Keratinocyte (primary cell): ENCODE results near the gene SLC23A2. TPM values are rescaled to one million over a fixed set of nuclear protein-coding genes. Genes with fewer than 3 reads are reported as not detected.

ENCODE experiments used
- DNase-seq: peaks from one replicate; pipeline ENCODE4 v3.0.0-alpha.2; 2011; ENCODE audit warnings: low read depth, missing footprints, low spot score
- FAIRE-seq: peaks from 2 replicates; lab custom pipeline; 2011; peaks lifted over from hg19 to GRCh38; lab: Jason Lieb, UNC
- H2AFZ ChIP-seq: 2 replicates; pipeline ENCODE4 v1.6.0; 2012; ENCODE audit warnings: low read length, control low read depth, inconsistent platforms; ENCODE audit not compliant: control insufficient read depth
- H3K27ac ChIP-seq: 2 replicates; pipeline ENCODE4 v1.5.1; 2011; ENCODE audit warnings: low read length; ENCODE audit not compliant: control insufficient read depth, insufficient read depth
- H3K27me3 ChIP-seq: 3 replicates; pipeline ENCODE4 v1.6.0; 2011; ENCODE audit warnings: low read length; ENCODE audit not compliant: control insufficient read depth, insufficient read depth; ENCODE audit errors: extremely low read depth
- H3K36me3 ChIP-seq, 2 experiments: 2 replicates in 1 of 2; 3 replicates in 1 of 2; pipeline ENCODE4 v1.5.1; 2011; ENCODE audit warnings: low read length in 2 of 2, mild to moderate bottlenecking in 1 of 2; ENCODE audit not compliant: control insufficient read depth in 2 of 2, insufficient read depth in 2 of 2; ENCODE audit errors: extremely low read depth in 1 of 2
- H3K4me1 ChIP-seq: 3 replicates; pipeline ENCODE4 v1.5.1; 2011; ENCODE audit warnings: low read length; ENCODE audit not compliant: control insufficient read depth, insufficient read depth; ENCODE audit errors: extremely low read depth
- H3K4me2 ChIP-seq: 3 replicates; pipeline ENCODE4 v1.6.0; 2011; ENCODE audit warnings: low read depth, low read length; ENCODE audit not compliant: control insufficient read depth, insufficient read depth; ENCODE audit errors: extremely low read depth
- H3K4me3 ChIP-seq, 3 experiments: fragments of 200-600 bp in 1 of 3; sonication (generic) in 1 of 3; 2 replicates in 2 of 3; 3 replicates in 1 of 3; pipeline ENCODE4 v1.5.1; 2011 to 2016; ENCODE audit warnings: low read length in 3 of 3, mild to moderate bottlenecking in 3 of 3, control low read depth in 2 of 3, inconsistent platforms in 1 of 3, low read depth in 1 of 3, mixed read lengths in 1 of 3, mixed run types in 1 of 3, moderate library complexity in 1 of 3; ENCODE audit not compliant: control insufficient read depth in 2 of 3, insufficient read depth in 2 of 3; ENCODE audit errors: extremely low read depth in 1 of 3
- H3K79me2 ChIP-seq: 2 replicates; pipeline ENCODE4 v1.6.0; 2012; ENCODE audit warnings: low read length; ENCODE audit not compliant: control insufficient read depth, insufficient read depth
- H3K9ac ChIP-seq: 3 replicates; pipeline ENCODE4 v1.6.0; 2011; ENCODE audit warnings: low read length; ENCODE audit not compliant: control insufficient read depth, insufficient read depth; ENCODE audit errors: extremely low read depth
- H3K9me1 ChIP-seq: 3 replicates; pipeline ENCODE4 v1.6.0; 2011; ENCODE audit warnings: low read length; ENCODE audit not compliant: control insufficient read depth, insufficient read depth; ENCODE audit errors: extremely low read depth
- H3K9me3 ChIP-seq: 2 replicates; pipeline ENCODE4 v1.5.1; 2012; ENCODE audit warnings: low read depth, low read length; ENCODE audit not compliant: control insufficient read depth
- H4K20me1 ChIP-seq: 3 replicates; pipeline ENCODE4 v1.6.0; 2011; ENCODE audit warnings: low read length; ENCODE audit not compliant: control insufficient read depth, insufficient read depth; ENCODE audit errors: extremely low read depth
- EZH2 ChIP-seq: IDR thresholded peaks from one replicate; pipeline ENCODE4 v1.6.1; 2012; ENCODE audit warnings: inconsistent platforms, mild to moderate bottlenecking, low read length, moderate library complexity
- dilution Hi-C: fragments of 300-500 bp; cut with MboI; formaldehyde crosslinking; loops from one replicate; pipeline ENCODE4 v1.7.0; 2020; ENCODE audit warnings: low sequenced_read_pairs; ENCODE audit not compliant: extremely low pct_ligation_motif_present
- polyA plus RNA-seq, 5 experiments: library from polyadenylated mRNA; depleted of rRNA in 3 of 5; stranded (reverse) in 3 of 5; stranded (forward) in 1 of 5; unstranded in 1 of 5; fragments of >200 nt; gene quantifications; 1 replicate in 1 of 5; 2 replicates in 3 of 5; 3 replicates in 1 of 5; pipeline versions ENCODE4 v1.2.1 to v1.2.3, GENCODE V29; 2011 to 2012; ENCODE audit warnings: missing spikeins in 2 of 5, low read depth in 1 of 5, low replicate concordance in 1 of 5
- TF ChIP-seq, protein P1 (sequence below), 3 experiments: IDR thresholded peaks in 1 of 3; conservative IDR thresholded peaks in 1 of 3; optimal IDR thresholded peaks in 1 of 3; 2 replicates in 2 of 3; 3 replicates in 1 of 3; pipeline versions ENCODE3 to v1.5.1; 2011; ENCODE audit warnings: low read length in 3 of 3, mild to moderate bottlenecking in 3 of 3, moderate library complexity in 2 of 3, control low read depth in 1 of 3, inconsistent platforms in 1 of 3; ENCODE audit not compliant: insufficient read depth in 2 of 3; ENCODE audit errors: extremely low read depth in 1 of 3

SLC23A2 gene
- polyA plus RNA-seq, 1 donor (not counting 4 experiments of a cell fraction or from before 2014, with no cell fraction given), result 13.4 TPM

GRCh38 chr20:4883546-4883945, 117.8 kb downstream of the SLC23A2 start:
- H3K9me1 ChIP-seq, result no peaks in the 10 kb centered on the region
- no peaks in the 10 kb centered on the region for H4K20me1 ChIP-seq
- no peaks in the 10 kb centered on the region for H3K79me2 ChIP-seq
- no peaks in the 10 kb centered on the region for H3K4me1 ChIP-seq
- no peak for TF ChIP-seq EZH2
- TF ChIP-seq, protein P1, sequence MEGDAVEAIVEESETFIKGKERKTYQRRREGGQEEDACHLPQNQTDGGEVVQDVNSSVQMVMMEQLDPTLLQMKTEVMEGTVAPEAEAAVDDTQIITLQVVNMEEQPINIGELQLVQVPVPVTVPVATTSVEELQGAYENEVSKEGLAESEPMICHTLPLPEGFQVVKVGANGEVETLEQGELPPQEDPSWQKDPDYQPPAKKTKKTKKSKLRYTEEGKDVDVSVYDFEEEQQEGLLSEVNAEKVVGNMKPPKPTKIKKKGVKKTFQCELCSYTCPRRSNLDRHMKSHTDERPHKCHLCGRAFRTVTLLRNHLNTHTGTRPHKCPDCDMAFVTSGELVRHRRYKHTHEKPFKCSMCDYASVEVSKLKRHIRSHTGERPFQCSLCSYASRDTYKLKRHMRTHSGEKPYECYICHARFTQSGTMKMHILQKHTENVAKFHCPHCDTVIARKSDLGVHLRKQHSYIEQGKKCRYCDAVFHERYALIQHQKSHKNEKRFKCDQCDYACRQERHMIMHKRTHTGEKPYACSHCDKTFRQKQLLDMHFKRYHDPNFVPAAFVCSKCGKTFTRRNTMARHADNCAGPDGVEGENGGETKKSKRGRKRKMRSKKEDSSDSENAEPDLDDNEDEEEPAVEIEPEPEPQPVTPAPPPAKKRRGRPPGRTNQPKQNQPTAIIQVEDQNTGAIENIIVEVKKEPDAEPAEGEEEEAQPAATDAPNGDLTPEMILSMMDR (optimal IDR thresholded peaks at IDR 0.05 in 1 of 3, IDR thresholded peaks at IDR 0.05 in 1 of 3, conservative IDR thresholded peaks at IDR 0.05 in 1 of 3; ENCODE audit: extremely low read depth in 1 of 3, insufficient read depth in 2 of 3, low read length in 3 of 3), result no peak
- H3K27ac ChIP-seq, result no peak overlapping the region
- dilution Hi-C loops, result no loop called here
- H3K36me3 ChIP-seq, result peaks cover 0 to 16% of the 10 kb centered on the region in 2 experiments
- H3K27me3 ChIP-seq, result no peaks in the 10 kb centered on the region
- DNase-seq, result no peak
- H3K4me2 ChIP-seq, result no peak overlapping the region
- H3K4me3 ChIP-seq, result no peak overlapping the region
- no peaks in the 10 kb centered on the region for H3K9me3 ChIP-seq
- H2AFZ ChIP-seq, result no peak overlapping the region
- no peak for FAIRE-seq
- H3K9ac ChIP-seq, result no peak overlapping the region

GRCh38 chr20:4883051-4883450, 118.3 kb downstream of the SLC23A2 start:
- Histone ChIP-seq H3K36me3 (peaks cover 0 to 16% of the 10 kb centered on the region in 2 experiments), H3K27ac (no peak overlapping the region), H3K79me2 (no peaks in the 10 kb centered on the region), H2AFZ (no peak overlapping the region), H3K27me3 (no peaks in the 10 kb centered on the region), H4K20me1 (no peaks in the 10 kb centered on the region), H3K4me2 (no peak overlapping the region), H3K4me3 (no peak overlapping the region), H3K9me1 (no peaks in the 10 kb centered on the region), H3K4me1 (no peaks in the 10 kb centered on the region), H3K9me3 (no peaks in the 10 kb centered on the region), H3K9ac (no peak overlapping the region)
- TF ChIP-seq, protein P1 (optimal IDR thresholded peaks at IDR 0.05 in 1 of 3, IDR thresholded peaks at IDR 0.05 in 1 of 3, conservative IDR thresholded peaks at IDR 0.05 in 1 of 3; ENCODE audit: extremely low read depth in 1 of 3, insufficient read depth in 2 of 3, low read length in 3 of 3), result no peak
- no peak for TF ChIP-seq EZH2
- dilution Hi-C loops, result no loop called here
- FAIRE-seq, result no peak
- DNase-seq, result no peak
